Adipocyte (in vitro differentiated cells): ENCODE measurements around the gene LRRC63.
A peak's percentile ranks its signal among the peaks of the same experiment; 100 is the strongest.

Experiments
- DNase-seq: peaks from one replicate; pipeline ENCODE4 v3.0.0-alpha.2; 2015; ENCODE audit warnings: low read depth
- H3K27me3 ChIP-seq: replicated peaks from 2 replicates; pipeline ENCODE4 v1.7.0; 2013; ENCODE audit warnings: mild to moderate bottlenecking, low read length, moderate library complexity; ENCODE audit not compliant: control insufficient read depth, insufficient read depth
- H3K36me3 ChIP-seq: 2 replicates; pipeline ENCODE4 v1.7.0; 2013; ENCODE audit warnings: low read length, mild to moderate bottlenecking, moderate library complexity; ENCODE audit not compliant: control insufficient read depth, insufficient read depth, severe bottlenecking
- H3K4me1 ChIP-seq: 2 replicates; pipeline ENCODE4 v1.7.0; 2013; ENCODE audit warnings: mild to moderate bottlenecking, low read length, moderate library complexity; ENCODE audit not compliant: control insufficient read depth, insufficient read depth
- H3K4me3 ChIP-seq: 2 replicates; pipeline ENCODE4 v1.7.0; 2013; ENCODE audit warnings: mild to moderate bottlenecking, low read length, moderate library complexity
- H3K9ac ChIP-seq: 2 replicates; pipeline ENCODE4 v1.7.0; 2013; ENCODE audit warnings: mild to moderate bottlenecking, low read length, moderate library complexity
- H3K9me3 ChIP-seq: 2 replicates; pipeline ENCODE4 v1.7.0; 2013; ENCODE audit warnings: mild to moderate bottlenecking, low read length, moderate library complexity; ENCODE audit not compliant: control insufficient read depth

LRRC63 gene

DNA sequence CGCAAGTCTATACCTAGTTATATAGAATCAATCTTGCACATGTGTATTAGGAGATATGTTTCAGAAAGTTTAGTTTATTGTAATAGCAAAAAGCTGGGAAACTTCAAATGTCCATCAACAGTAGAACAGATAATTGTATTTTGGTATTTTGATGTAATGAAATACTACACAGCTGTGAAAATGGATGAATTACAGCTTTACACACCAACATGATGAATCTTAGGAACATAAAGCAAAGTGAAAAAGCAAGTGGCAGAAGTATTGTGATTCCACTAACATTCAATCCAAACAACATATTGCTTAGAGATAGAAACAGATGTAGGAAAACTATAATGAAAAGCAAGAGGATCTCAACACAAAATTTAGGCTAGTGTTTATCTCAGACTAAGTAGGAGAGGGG lies 102.9 kb downstream of the LRRC63 start:
- Histone ChIP-seq H3K9me3 (peaks cover 11% of the 10 kb centered on the region), H3K9ac (no peak overlapping the region), H3K27me3 (no peaks in the 10 kb centered on the region), H3K36me3 (no peaks in the 10 kb centered on the region), H3K4me1 (peaks cover 7% of the 10 kb centered on the region), H3K4me3 (no peak overlapping the region)
- DNase-seq, result no peak

GRCh38 chr13:46315036-46315435 lies 103.3 kb downstream of the LRRC63 start:
- DNase-seq, result no peak
- Histone ChIP-seq H3K4me1 (peaks cover 9% of the 10 kb centered on the region), H3K9me3 (peaks cover 8% of the 10 kb centered on the region), H3K27me3 (no peaks in the 10 kb centered on the region), H3K9ac (no peak overlapping the region), H3K4me3 (no peak overlapping the region), H3K36me3 (no peaks in the 10 kb centered on the region)

DNA sequence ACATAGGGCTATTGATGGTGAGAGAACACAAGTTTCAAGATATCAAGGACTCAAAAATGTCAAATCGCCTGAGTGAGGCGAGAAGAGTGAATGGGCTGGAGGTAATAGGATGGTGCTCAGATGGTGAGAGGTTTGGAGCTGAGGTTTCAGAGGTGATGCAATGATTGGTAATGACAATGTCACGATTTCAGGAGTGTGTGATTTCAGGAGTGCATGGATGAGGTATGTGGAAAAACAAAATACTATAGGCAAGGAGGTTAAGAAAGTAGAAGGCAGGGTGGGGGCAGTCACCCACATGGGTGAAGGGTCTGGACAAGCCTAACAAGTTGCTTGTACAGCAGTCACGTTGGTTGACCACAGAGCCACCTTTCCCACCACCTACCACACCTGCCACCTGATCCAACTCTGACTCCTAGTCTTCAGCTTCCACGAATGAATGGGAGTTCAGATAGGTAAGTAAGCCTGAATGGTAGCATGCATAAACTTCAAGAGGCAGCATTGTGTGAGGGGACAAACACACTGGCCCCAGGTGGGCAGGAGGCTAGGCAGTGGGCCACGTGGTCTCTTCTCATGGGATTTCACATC lies 103.9 kb downstream of the LRRC63 start:
- Histone ChIP-seq H3K36me3 (no peaks in the 10 kb centered on the region), H3K27me3 (no peaks in the 10 kb centered on the region), H3K4me1 (peaks cover 13% of the 10 kb centered on the region), H3K9me3 (peaks cover 7% of the 10 kb centered on the region), H3K9ac (no peak overlapping the region), H3K4me3 (no peak overlapping the region)
- no peak for DNase-seq

DNA sequence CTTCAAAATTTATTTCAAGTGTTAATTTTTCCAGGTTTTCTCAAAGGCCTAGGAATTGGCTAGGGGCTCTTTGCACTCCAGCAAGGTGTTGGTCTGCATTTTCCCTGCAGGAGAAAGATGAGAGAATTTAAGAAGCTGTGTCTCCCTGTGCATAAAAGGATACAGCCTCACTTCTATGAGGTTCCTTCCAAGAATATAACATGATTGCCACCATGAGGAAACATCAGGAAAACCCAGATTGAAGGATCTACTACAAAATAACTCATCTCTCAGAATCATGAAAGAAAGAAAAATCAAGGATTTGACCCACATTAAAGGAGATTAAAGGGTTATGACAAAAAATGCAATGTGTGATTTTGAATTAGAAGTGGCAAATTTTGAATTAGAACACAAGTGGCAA lies 105.4 kb downstream of the LRRC63 start:
- Histone ChIP-seq H3K27me3 (no peaks in the 10 kb centered on the region), H3K36me3 (no peaks in the 10 kb centered on the region), H3K9ac (no peak overlapping the region), H3K4me1 (peaks cover 23% of the 10 kb centered on the region), H3K4me3 (no peak overlapping the region), H3K9me3 (no peaks in the 10 kb centered on the region)
- DNase-seq, result peak; percentile 54

DNA sequence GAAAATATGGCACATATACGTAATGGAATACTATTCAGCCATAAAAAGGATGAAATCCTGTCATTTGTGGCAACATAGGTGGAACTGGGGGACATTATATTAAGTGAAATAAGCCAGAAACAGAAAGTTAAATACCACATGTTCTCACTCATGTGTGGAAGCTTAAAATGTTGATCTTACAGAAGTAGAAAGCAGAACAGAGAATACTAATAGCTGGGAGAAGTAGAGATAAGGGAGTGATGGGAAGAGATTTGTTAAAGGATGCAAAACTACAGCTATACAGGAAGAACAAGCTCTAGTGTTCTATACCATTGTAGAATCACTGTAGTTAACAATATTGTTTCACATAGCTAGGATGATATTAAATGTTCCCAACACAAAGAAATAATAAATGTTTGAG lies 107.3 kb downstream of the LRRC63 start:
- Histone ChIP-seq H3K4me3 (no peak overlapping the region), H3K36me3 (no peaks in the 10 kb centered on the region), H3K27me3 (no peaks in the 10 kb centered on the region), H3K9ac (no peak overlapping the region), H3K9me3 (no peaks in the 10 kb centered on the region), H3K4me1 (peaks cover 19% of the 10 kb centered on the region)
- DNase-seq, result no peak

DNA sequence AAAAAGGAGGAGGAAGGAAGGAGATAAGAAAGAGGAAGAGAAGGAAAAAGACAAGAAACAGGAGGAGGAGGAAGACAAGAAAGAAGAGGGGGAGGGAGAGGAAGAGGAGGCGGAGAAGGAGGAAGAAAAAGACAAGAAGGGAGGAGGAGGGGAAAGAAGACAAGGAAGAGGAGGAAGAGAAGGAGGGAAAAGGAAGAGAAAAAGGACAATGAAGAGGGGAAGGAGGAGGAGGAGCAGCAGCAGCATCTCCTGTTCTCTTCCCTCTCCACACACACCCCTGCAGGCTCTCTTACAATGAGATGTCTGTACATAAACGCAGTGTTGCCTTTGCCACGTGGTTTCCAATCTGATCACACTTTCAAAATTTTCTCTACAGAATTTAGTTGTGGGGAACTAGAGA lies 108.7 kb downstream of the LRRC63 start:
- H3K36me3 ChIP-seq, result no peaks in the 10 kb centered on the region
- peaks cover 25% of the 10 kb centered on the region for H3K4me1 ChIP-seq
- H3K9ac ChIP-seq, result no peak overlapping the region
- no peaks in the 10 kb centered on the region for H3K9me3 ChIP-seq
- no peak for DNase-seq
- no peak overlapping the region for H3K4me3 ChIP-seq
- H3K27me3 ChIP-seq, result no peaks in the 10 kb centered on the region

DNA sequence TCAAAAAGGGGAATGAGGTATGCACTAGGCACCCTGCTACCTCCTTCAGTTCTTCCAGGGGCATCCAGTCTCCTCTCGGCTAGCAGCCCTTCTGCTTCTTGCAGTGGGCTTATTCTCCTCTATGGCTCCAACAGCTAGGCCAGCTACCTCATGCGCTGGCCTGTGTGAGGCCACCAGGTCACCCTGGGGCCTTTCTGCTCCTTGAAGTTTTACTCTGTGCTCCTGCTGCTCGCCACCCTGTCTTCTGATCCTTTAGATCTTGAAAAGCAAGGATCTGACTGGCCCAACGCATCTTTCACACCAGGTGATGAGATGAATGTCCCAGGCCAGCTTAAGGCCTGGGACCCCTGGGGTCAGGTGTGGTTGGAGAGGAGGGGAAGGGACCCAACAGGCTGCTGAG lies 109.1 kb downstream of the LRRC63 start:
- Histone ChIP-seq H3K4me3 (no peak overlapping the region), H3K9ac (peak overlapping the region; percentile 16), H3K36me3 (no peaks in the 10 kb centered on the region), H3K27me3 (no peaks in the 10 kb centered on the region), H3K4me1 (peaks cover 25% of the 10 kb centered on the region), H3K9me3 (no peaks in the 10 kb centered on the region)
- no peak for DNase-seq

GRCh38 chr13:46321494-46322225 lies 109.9 kb downstream of the LRRC63 start:
- Histone ChIP-seq H3K9ac (peak overlapping the region; percentile 16), H3K27me3 (no peaks in the 10 kb centered on the region), H3K4me3 (no peak overlapping the region), H3K9me3 (peaks cover 6% of the 10 kb centered on the region), H3K4me1 (peaks cover 25% of the 10 kb centered on the region), H3K36me3 (no peaks in the 10 kb centered on the region)
- DNase-seq, result peak; percentile 83

GRCh38 chr13:46324976-46325375 lies 113.2 kb downstream of the LRRC63 start:
- Histone ChIP-seq H3K9me3 (peaks cover 6% of the 10 kb centered on the region), H3K4me3 (no peak overlapping the region), H3K27me3 (no peaks in the 10 kb centered on the region), H3K9ac (no peak overlapping the region), H3K4me1 (peaks cover 20% of the 10 kb centered on the region), H3K36me3 (no peaks in the 10 kb centered on the region)
- DNase-seq, result peak; percentile 41
